PC-9 (cell line): ENCODE results near the gene RNF31. TPM values are rescaled to one million over a fixed set of nuclear protein-coding genes. Genes with fewer than 3 reads are reported as not detected.

Source experiments
- BruUV-seq: library from RNA; stranded (reverse); fragments of 400-500 nt; replicated peaks from 2 replicates; lab custom pipeline; 2021; lab: Mats Ljungman, UMichigan
- CTCF ChIA-PET: fragments of 300-600 bp; sonication (Branson Sonifier 250); formaldehyde crosslinking; loops from one replicate; lab custom pipeline; 2022; ENCODE audit warnings: antibody characterized with exemption; lab: Charles Lee
- POLR2A ChIA-PET: fragments of 300-600 bp; sonication (Branson Sonifier 250); formaldehyde crosslinking; loops from one replicate; lab custom pipeline; 2022; ENCODE audit warnings: antibody characterized with exemption; ENCODE audit not compliant: unreplicated experiment; lab: Charles Lee
- DNase-seq, 2 experiments: peaks; one replicate each; pipeline versions ENCODE4 v3.0.0 to v3.0.0-alpha.2; 2015 to 2022; ENCODE audit warnings: mixed read lengths in 1 of 2
- H2AFZ ChIP-seq: fragments of 200-600 bp; sonication (generic); 2 replicates; pipeline ENCODE4 v1.8.1; 2017; ENCODE audit warnings: antibody characterized with exemption
- H3F3A ChIP-seq: fragments of 200-600 bp; sonication (generic); 2 replicates; pipeline ENCODE4 v1.8.1; 2017; ENCODE audit warnings: antibody characterized with exemption, mild to moderate bottlenecking, low read depth; ENCODE audit not compliant: insufficient read depth
- H3K27ac ChIP-seq: fragments of 200-600 bp; sonication (generic); 2 replicates; pipeline ENCODE4 v1.6.1; 2016; ENCODE audit warnings: mixed run types
- H3K27me3 ChIP-seq: fragments of 200-600 bp; sonication (generic); 2 replicates; pipeline ENCODE4 v1.6.1; 2016; ENCODE audit warnings: low read depth, mixed run types; ENCODE audit not compliant: insufficient read depth
- H3K36me3 ChIP-seq: fragments of 200-600 bp; sonication (generic); 2 replicates; pipeline ENCODE4 v1.6.1; 2016; ENCODE audit warnings: low read depth, mixed run types
- H3K4me1 ChIP-seq: fragments of 200-600 bp; sonication (generic); replicated peaks from 2 replicates; pipeline ENCODE4 v1.6.1; 2016; ENCODE audit warnings: mixed run types; ENCODE audit not compliant: insufficient read depth
- H3K4me2 ChIP-seq: fragments of 200-600 bp; sonication (generic); 2 replicates; pipeline ENCODE4 v1.6.1; 2017; ENCODE audit warnings: mixed run types
- H3K4me3 ChIP-seq: fragments of 200-600 bp; sonication (generic); 2 replicates; pipeline ENCODE4 v1.6.1; 2016; ENCODE audit warnings: mixed run types
- H3K79me2 ChIP-seq: fragments of 200-600 bp; sonication (generic); 2 replicates; pipeline ENCODE4 v1.6.1; 2017; ENCODE audit warnings: low read depth, mixed run types
- H3K9me2 ChIP-seq: fragments of 200-600 bp; sonication (generic); 2 replicates; pipeline ENCODE4 v1.8.1; 2017; ENCODE audit warnings: mild to moderate bottlenecking; ENCODE audit not compliant: insufficient read depth
- H3K9me3 ChIP-seq: fragments of 200-600 bp; sonication (generic); 2 replicates; pipeline ENCODE4 v1.8.1; 2016; ENCODE audit warnings: low read depth; ENCODE audit not compliant: insufficient read depth
- H4K20me1 ChIP-seq: fragments of 200-600 bp; sonication (generic); 2 replicates; pipeline ENCODE4 v1.8.1; 2017; ENCODE audit not compliant: insufficient read depth
- CTCF ChIP-seq: fragments of 200-600 bp; sonication (generic); conservative IDR thresholded peaks from 2 replicates; pipeline ENCODE4 v1.6.1; 2017; ENCODE audit warnings: mixed run types, antibody characterized with exemption, mild to moderate bottlenecking, moderate library complexity
- EZH2 ChIP-seq: fragments of 200-600 bp; sonication (generic); IDR thresholded peaks from 2 replicates; pipeline ENCODE4 v1.8.0; 2017; ENCODE audit warnings: antibody characterized with exemption, low read depth
- intact Hi-C: fragments of 100-400 bp; cut with micrococcal nuclease; formaldehyde crosslinking; loops from one replicate; pipeline ENCODE4 v1.10.0; 2022; ENCODE audit not compliant: unreplicated experiment
- total RNA-seq: library from RNA; stranded (reverse); gene quantifications from 2 replicates; pipeline ENCODE4 v1.2.3, GENCODE V29; 2021

RNF31 gene
- total RNA-seq, 1 experiment from 2014 or later = 44.6 TPM

- Histone ChIP-seq H3K27ac (no peak overlapping the region), H3K4me1 (peaks cover 5% of the 10 kb centered on the region), H3K27me3 (no peaks in the 10 kb centered on the region), H3K4me2 (no peak overlapping the region), H3K79me2 (peaks cover 7% of the 10 kb centered on the region), H3F3A (no peaks in the 10 kb centered on the region), H3K9me2 (no peaks in the 10 kb centered on the region), H4K20me1 (no peaks in the 10 kb centered on the region), H3K36me3 (peaks cover 8% of the 10 kb centered on the region; the same call in 1 of the 2 replicates), H3K9me3 (no peaks in the 10 kb centered on the region), H3K4me3 (no peak overlapping the region), H2AFZ (no peak overlapping the region)
- ChIA-PET POLR2A (no interaction called here), CTCF (no interaction called here)
- DNase-seq = no peak
- no TSS peak for BruUV-seq
- intact Hi-C loops = no loop called here
- no peak for TF ChIP-seq EZH2
- TF ChIP-seq CTCF = no peak
Observed at GRCh38 chr14:24121210-24121609, 26.1 kb upstream of the RNF31 start.

- Histone ChIP-seq H3F3A (no peaks in the 10 kb centered on the region), H3K9me3 (no peaks in the 10 kb centered on the region), H2AFZ (no peak overlapping the region), H4K20me1 (no peaks in the 10 kb centered on the region), H3K4me3 (no peak overlapping the region), H3K4me2 (no peak overlapping the region), H3K27me3 (no peaks in the 10 kb centered on the region), H3K4me1 (no peaks in the 10 kb centered on the region), H3K27ac (no peak overlapping the region), H3K9me2 (no peaks in the 10 kb centered on the region), H3K79me2 (no peaks in the 10 kb centered on the region), H3K36me3 (0 out of 2 replicates have a peak, but pooled peaks cover 3% of the 10 kb centered on the region)
- no TSS peak for BruUV-seq
- TF ChIP-seq CTCF (no peak), EZH2 (no peak)
- intact Hi-C loops = no loop called here
- CTCF ChIA-PET = no interaction called here
- DNase-seq = no peak
- POLR2A ChIA-PET = no interaction called here
Observed at GRCh38 chr14:24122416-24122815, 24.9 kb upstream of the RNF31 start.

- TF ChIP-seq EZH2 (no peak), CTCF (no peak)
- Histone ChIP-seq H3K36me3 (no peaks in the 10 kb centered on the region), H3K27ac (no peak overlapping the region), H3K27me3 (no peaks in the 10 kb centered on the region), H3K9me3 (no peaks in the 10 kb centered on the region), H3K4me2 (no peak overlapping the region), H3K79me2 (no peaks in the 10 kb centered on the region), H3K4me3 (no peak overlapping the region), H4K20me1 (no peaks in the 10 kb centered on the region), H2AFZ (no peak overlapping the region), H3F3A (no peaks in the 10 kb centered on the region), H3K9me2 (no peaks in the 10 kb centered on the region), H3K4me1 (no peaks in the 10 kb centered on the region)
- ChIA-PET CTCF (no interaction called here), POLR2A (no interaction called here)
- BruUV-seq = no TSS peak
- DNase-seq = no peak
- intact Hi-C loops = no loop called here
Observed at GRCh38 chr14:24122898-24123297, 24.4 kb upstream of the RNF31 start.
